Activated CD8-positive, alpha-beta memory T cell treated with anti-CD3 and anti-CD28 coated beads, Interleukin-2, amount 10 ng/mL, durations not matched to agents 7 days and 5 days (primary cell): Measurements from ENCODE around the gene SPN. TPM values are rescaled to one million over a fixed set of nuclear protein-coding genes. Genes with fewer than 3 reads are reported as not detected.

Source experiments
- ATAC-seq: fragments of 150-1000 bp; cut with Tn5 transposase; one replicate; pipeline ENCODE4 v1.10.0; 2021; ENCODE audit warnings: moderate library complexity
- CTCF ChIA-PET: fragments of 350-600 bp; sonication (Branson Sonifier 250); formaldehyde crosslinking; loops from one replicate; lab custom pipeline; 2021; ENCODE audit warnings: antibody characterized with exemption; lab: Charles Lee
- DNase-seq: peaks from one replicate; pipeline ENCODE4 v3.0.0-alpha.2; 2020
- H3K27ac Mint-ChIP-seq: one replicate; pipeline ENCODE4 v1.8.0; 2021; ENCODE audit warnings: mild to moderate bottlenecking, mixed read lengths
- H3K27me3 Mint-ChIP-seq: one replicate; pipeline ENCODE4 v1.8.0; 2021; ENCODE audit warnings: mixed read lengths
- H3K36me3 Mint-ChIP-seq: one replicate; pipeline ENCODE4 v1.8.0; 2021; ENCODE audit warnings: mild to moderate bottlenecking, mixed read lengths
- H3K4me1 Mint-ChIP-seq: one replicate; pipeline ENCODE4 v1.8.0; 2021; ENCODE audit warnings: mixed read lengths
- H3K4me3 Mint-ChIP-seq: one replicate; pipeline ENCODE4 v1.8.0; 2021; ENCODE audit warnings: mild to moderate bottlenecking, moderate library complexity, mixed read lengths
- H3K9me3 Mint-ChIP-seq: one replicate; pipeline ENCODE4 v1.8.0; 2022; ENCODE audit warnings: low read depth, mixed read lengths
- total RNA-seq, 2 experiments: library from RNA; stranded (reverse); gene quantifications; one replicate each; pipeline ENCODE4 v1.2.3, GENCODE V29; 2021

SPN gene
- total RNA-seq, 2 experiments from 2014 or later, result 329 to 351 TPM

- Mint-ChIP-seq H3K27ac (no peak overlapping the region), H3K4me3 (no peak overlapping the region), H3K4me1 (peaks cover 22% of the 10 kb centered on the region), H3K27me3 (no peaks in the 10 kb centered on the region), H3K9me3 (no peaks in the 10 kb centered on the region), H3K36me3 (peaks cover 26% of the 10 kb centered on the region)
- DNase-seq, result no peak
- no peak for ATAC-seq
- CTCF ChIA-PET, result interaction anchor here (0.7 to 1.2 kb wide), 2 partner anchors 9 to 18 kb away, joined by 3 read pairs; no protein-coding TSS in a partner anchor
Observed at GRCh38 chr16:29673501-29673900, 10.5 kb downstream of the SPN start.

DNA sequence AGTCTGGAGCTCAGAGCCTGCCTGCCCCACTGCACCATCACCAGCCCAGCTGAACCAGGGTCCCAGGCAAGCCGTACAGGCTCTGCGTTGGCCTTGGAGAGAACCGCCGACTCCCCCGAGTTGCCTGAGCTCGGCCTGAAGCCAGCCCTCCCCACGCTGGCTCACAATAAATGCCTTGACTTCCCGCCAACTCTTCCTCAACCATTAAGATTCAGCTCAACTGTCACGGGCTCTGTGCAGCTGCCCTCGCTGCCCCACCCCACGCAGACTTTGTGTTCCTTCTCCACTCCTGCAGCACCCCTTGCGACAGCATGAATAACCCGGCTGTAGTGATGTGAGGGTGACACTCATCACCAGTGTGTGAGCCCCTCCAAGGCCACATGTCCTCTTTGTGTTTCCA, 11.1 kb downstream of the SPN start:
- Mint-ChIP-seq H3K9me3 (no peaks in the 10 kb centered on the region), H3K27ac (no peak overlapping the region), H3K27me3 (no peaks in the 10 kb centered on the region), H3K36me3 (peaks cover 24% of the 10 kb centered on the region), H3K4me1 (peaks cover 26% of the 10 kb centered on the region), H3K4me3 (no peak overlapping the region)
- ATAC-seq (no peak), DNase-seq (no peak)
- CTCF ChIA-PET, result interaction anchor here (0.7 to 1.2 kb wide), 3 partner anchors 10 to 26 kb away, joined by 3 read pairs; no protein-coding TSS in a partner anchor

- CTCF ChIA-PET, result interaction anchor here (0.8 to 3.2 kb wide), 5 partner anchors 9 to 35 kb away, joined by 3 to 12 read pairs (median 5); no protein-coding TSS in a partner anchor
- peak; percentile 57 for ATAC-seq
Observed at GRCh38 chr16:29675811-29676643, 13.0 kb downstream of the SPN start.

DNA sequence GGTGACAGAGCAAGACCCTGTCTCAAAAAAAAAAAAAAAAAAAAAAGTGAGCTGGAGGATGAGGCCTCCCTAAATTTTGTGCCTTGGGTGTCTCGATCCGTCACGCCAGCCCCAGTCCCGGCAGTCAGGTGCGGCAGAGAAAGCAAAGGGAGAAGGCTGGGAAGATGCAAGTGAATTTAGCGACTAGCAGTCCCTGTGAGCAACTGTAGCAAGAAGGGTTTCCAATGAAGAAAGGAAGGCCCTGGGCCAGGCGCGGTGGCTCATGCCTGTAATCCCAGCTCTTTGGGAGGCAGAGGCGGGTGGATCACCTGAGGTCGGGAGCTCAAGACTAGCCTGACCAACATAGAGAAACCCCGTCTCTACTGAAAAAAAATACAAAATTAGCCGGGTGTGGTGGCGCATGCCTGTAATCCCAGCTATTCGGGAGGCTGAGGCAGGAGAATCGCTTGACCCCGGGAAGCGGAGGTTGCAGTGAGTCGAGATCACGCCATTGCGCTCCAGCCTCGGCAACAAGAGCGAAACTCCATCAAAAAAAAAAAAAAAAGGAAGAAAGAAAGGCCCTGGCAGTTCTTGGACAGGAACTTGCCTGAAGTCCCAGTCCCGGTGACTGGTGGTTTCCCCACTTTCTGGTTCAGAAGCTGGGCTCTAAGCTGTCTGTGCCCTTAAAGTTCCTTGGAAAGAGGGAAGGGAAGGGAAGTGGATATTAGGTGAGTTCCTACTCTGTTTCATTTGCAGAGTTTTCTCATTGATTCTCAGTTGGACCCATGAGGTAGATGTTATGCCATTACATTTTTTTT, 14.1 kb downstream of the SPN start:
- peak overlapping the region; percentile 10 for H3K27ac Mint-ChIP-seq
- no peaks in the 10 kb centered on the region for H3K9me3 Mint-ChIP-seq
- ATAC-seq (no peak), DNase-seq (no peak)
- H3K27me3 Mint-ChIP-seq, result no peaks in the 10 kb centered on the region
- H3K4me3 Mint-ChIP-seq, result no peak overlapping the region
- H3K36me3 Mint-ChIP-seq, result peaks cover 22% of the 10 kb centered on the region
- CTCF ChIA-PET, result interaction anchor here (0.8 to 3.2 kb wide), 5 partner anchors 15 to 36 kb away, joined by 3 to 12 read pairs (median 4); no protein-coding TSS in a partner anchor
- H3K4me1 Mint-ChIP-seq, result peaks cover 30% of the 10 kb centered on the region

More at GRCh38 chr16:29675811-29676643, 13.0 kb downstream of the SPN start:
- Mint-ChIP-seq H3K4me1 (peaks cover 31% of the 10 kb centered on the region), H3K36me3 (peaks cover 25% of the 10 kb centered on the region), H3K4me3 (no peak overlapping the region), H3K27me3 (no peaks in the 10 kb centered on the region), H3K9me3 (no peaks in the 10 kb centered on the region), H3K27ac (peak overlapping the region; percentile 11)
- DNase-seq, result no peak

GRCh38 chr16:29678691-29679267, 15.7 kb downstream of the SPN start, which contains the start of gene QPRT:
QPRT (plus strand) TSS chr16:29679180; CDS start chr16:29679198, 18 bp downstream.
- DNase-seq, result no peak
- H3K27me3 Mint-ChIP-seq, result no peaks in the 10 kb centered on the region
- peak within 1 kb of the TSS; percentile 61 for H3K4me3 Mint-ChIP-seq
- CTCF ChIA-PET, result interaction anchor here (0.9 to 3.2 kb wide), 6 partner anchors 9 to 106 kb away, joined by 3 to 12 read pairs (median 4); partner anchors contain the start of gene SPN
- ATAC-seq, result peak; percentile 37
- no peaks in the 10 kb centered on the region for H3K9me3 Mint-ChIP-seq
- peaks cover 30% of the 10 kb centered on the region for H3K4me1 Mint-ChIP-seq
- peak within 1 kb of the TSS; percentile 77 for H3K27ac Mint-ChIP-seq
- H3K36me3 Mint-ChIP-seq, result peaks cover 16% of the 10 kb centered on the region

GRCh38 chr16:29680180-29680598, 17.1 kb downstream of the SPN start:
- Mint-ChIP-seq H3K36me3 (peaks cover 21% of the 10 kb centered on the region), H3K9me3 (no peaks in the 10 kb centered on the region), H3K27ac (no peak overlapping the region), H3K4me3 (no peak overlapping the region), H3K4me1 (peaks cover 24% of the 10 kb centered on the region), H3K27me3 (no peaks in the 10 kb centered on the region)
- ATAC-seq (no peak), DNase-seq (no peak)
- CTCF ChIA-PET, result interaction anchor here (1.0 to 2.5 kb wide), 7 partner anchors 11 to 136 kb away, joined by 3 to 12 read pairs (median 4); partner anchors contain the start of genes KIF22, PAGR1 and SPN

DNA sequence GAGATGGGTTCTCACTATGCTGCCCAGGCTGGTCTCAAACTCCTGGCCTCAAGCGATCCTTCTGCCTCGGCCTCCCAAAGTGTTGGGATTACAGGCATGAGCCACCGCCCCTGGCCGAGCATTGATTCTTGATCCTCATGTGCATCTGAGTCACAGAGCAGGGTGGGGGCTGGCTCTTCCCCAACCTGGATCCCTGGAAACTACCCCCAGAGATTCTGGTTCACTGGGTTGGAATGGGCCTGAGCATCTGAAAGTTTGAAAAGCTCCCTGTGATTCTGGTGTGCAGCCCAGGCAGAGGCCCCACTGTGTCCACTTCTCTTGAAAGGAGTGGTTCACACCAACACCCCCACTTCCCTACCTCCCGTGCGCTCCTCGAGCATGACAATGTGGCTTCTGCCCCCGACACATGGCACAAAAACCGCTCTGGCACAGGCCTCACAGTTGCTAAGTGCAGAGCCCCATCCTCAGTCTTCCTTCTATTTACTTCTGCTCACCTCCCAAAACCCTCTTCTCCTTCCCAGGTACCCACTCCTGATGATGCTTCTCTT, 20.6 kb downstream of the SPN start:
- Mint-ChIP-seq H3K36me3 (peaks cover 17% of the 10 kb centered on the region), H3K27ac (no peak overlapping the region), H3K9me3 (no peaks in the 10 kb centered on the region), H3K27me3 (no peaks in the 10 kb centered on the region), H3K4me1 (peaks cover 25% of the 10 kb centered on the region), H3K4me3 (no peak overlapping the region)
- DNase-seq, result no peak
- ATAC-seq, result no peak
- CTCF ChIA-PET, result interaction anchor here (0.8 to 1.0 kb wide), 2 partner anchors 12 to 165 kb away, joined by 3 read pairs; no protein-coding TSS in a partner anchor

GRCh38 chr16:29684679-29685078, 21.6 kb downstream of the SPN start:
- DNase-seq (no peak), ATAC-seq (no peak)
- no peak overlapping the region for H3K4me3 Mint-ChIP-seq
- H3K27me3 Mint-ChIP-seq, result no peaks in the 10 kb centered on the region
- H3K4me1 Mint-ChIP-seq, result peaks cover 20% of the 10 kb centered on the region
- no peaks in the 10 kb centered on the region for H3K9me3 Mint-ChIP-seq
- peaks cover 15% of the 10 kb centered on the region for H3K36me3 Mint-ChIP-seq
- no peak overlapping the region for H3K27ac Mint-ChIP-seq
- CTCF ChIA-PET, result no interaction called here

DNA sequence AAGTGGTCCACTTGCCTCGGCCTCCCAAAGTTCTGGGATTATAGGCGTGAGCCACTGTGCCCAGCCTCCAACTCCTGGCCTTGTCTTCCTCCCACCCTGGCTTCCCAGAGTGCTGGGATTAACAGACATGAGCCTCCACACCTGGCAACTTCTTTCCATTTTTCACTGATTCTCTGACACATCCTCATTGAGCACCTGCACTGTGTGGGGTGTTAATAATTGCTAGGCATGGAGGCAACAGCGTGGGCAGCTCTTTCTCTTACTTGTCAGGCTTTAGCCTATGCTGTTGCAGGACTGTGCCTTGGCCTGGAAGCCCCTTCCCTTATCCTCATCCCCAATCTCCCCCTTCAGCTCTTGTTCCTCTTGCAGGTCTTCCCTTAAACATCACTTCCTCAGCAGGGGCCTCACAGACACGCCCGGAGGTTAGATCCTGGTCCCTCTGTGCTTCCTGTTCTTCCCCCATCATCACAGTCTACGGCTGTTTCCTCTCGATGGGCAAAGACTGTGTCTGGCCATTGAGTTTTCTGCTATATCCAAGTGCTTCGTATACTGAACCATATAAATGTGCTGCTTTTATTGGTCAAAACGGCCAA, 23.8 kb downstream of the SPN start:
- DNase-seq (no peak), ATAC-seq (no peak)
- Mint-ChIP-seq H3K27ac (peak overlapping the region; percentile 58), H3K4me1 (peaks cover 22% of the 10 kb centered on the region), H3K36me3 (peaks cover 8% of the 10 kb centered on the region), H3K4me3 (no peak overlapping the region), H3K27me3 (no peaks in the 10 kb centered on the region), H3K9me3 (no peaks in the 10 kb centered on the region)
- CTCF ChIA-PET, result no interaction called here

DNA sequence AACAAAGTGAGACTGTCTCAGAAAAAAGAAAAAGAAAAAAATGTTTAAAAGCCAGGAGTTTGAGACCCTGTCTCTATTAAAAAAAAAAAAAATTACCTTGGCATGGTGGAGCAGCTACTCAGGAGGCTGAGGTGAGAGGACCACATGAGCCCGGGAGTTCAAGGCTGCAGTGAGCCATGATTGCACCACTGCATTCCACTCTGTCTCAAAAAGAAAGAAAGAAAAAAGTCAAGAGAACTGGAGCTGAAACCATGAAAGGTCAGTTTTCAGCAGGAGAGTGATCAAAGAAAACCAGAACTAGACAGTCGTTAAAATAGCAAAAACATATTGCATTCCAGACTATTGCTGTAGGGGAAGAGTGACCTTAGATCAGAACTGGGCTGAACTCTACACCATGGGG, 24.7 kb downstream of the SPN start:
- H3K27me3 Mint-ChIP-seq, result no peaks in the 10 kb centered on the region
- H3K36me3 Mint-ChIP-seq, result peaks cover 8% of the 10 kb centered on the region
- H3K4me1 Mint-ChIP-seq, result peaks cover 23% of the 10 kb centered on the region
- CTCF ChIA-PET, result interaction anchor here (1.0 kb wide), 1 partner anchor 11 kb away, joined by 3 read pairs; no protein-coding TSS in a partner anchor
- H3K9me3 Mint-ChIP-seq, result no peaks in the 10 kb centered on the region
- DNase-seq, result no peak
- ATAC-seq, result no peak
- H3K27ac Mint-ChIP-seq, result no peak overlapping the region
- H3K4me3 Mint-ChIP-seq, result no peak overlapping the region

GRCh38 chr16:29688172-29688571, 25.1 kb downstream of the SPN start:
- CTCF ChIA-PET, result interaction anchor here (0.8 to 1.0 kb wide), 2 partner anchors 11 to 13 kb away, joined by 3 read pairs; no protein-coding TSS in a partner anchor
- Mint-ChIP-seq H3K27ac (no peak overlapping the region), H3K36me3 (peaks cover 8% of the 10 kb centered on the region), H3K4me1 (peaks cover 23% of the 10 kb centered on the region), H3K27me3 (no peaks in the 10 kb centered on the region), H3K4me3 (no peak overlapping the region), H3K9me3 (no peaks in the 10 kb centered on the region)
- ATAC-seq (no peak), DNase-seq (no peak)
